T47D (cell line): Measurements from ENCODE around the gene PARP8.

Source experiments
- DNase-seq, 2 experiments: peaks; one replicate each; pipeline versions ENCODE4 v3.0.0 to v3.0.0-alpha.2; 2011 to 2012; ENCODE audit warnings: low read depth in 1 of 2, low spot score in 1 of 2
- JUND ChIP-seq: IDR thresholded peaks from 2 replicates; pipeline ENCODE4 v1.6.1; 2012; ENCODE audit warnings: low read depth
- in situ Hi-C: cut with HindIII; loops from 2 replicates; pipeline ENCODE4 v1.10.0; 2016; ENCODE audit warnings: low sequenced_read_pairs, low pct_unique_long_range_greater_than_20kb

PARP8 gene

DNA sequence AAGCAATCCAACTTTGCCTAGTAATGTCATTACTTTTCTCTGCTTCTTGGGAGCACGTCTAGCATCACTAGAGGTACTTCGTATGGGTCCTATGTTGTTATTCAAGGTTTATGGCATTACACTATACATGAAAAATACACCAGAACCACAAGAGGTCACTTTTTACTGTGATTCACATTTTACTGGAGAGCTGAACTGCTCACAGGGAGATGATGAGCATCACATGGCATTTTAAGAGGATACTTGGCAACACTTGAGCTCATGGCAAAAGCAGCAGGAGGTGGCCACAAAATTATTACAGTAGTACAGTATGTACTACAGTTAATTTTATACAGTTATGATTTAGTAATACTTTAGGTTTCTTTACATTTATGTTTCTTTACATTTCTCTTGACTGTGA is 223.4 kb downstream of the PARP8 start:
- in situ Hi-C loops: no loop called here
- no peak for TF ChIP-seq JUND
- DNase-seq: no peak
